Stimulated activated CD8-positive, alpha-beta memory T cell treated with anti-CD3 and anti-CD28 coated beads, Interleukin-2, amount 100 ng/mL, for 48 hours (primary cell): Measurements from ENCODE around the gene MATCAP1.

Experiments
- DNase-seq, 2 donors: peaks; one replicate each; pipeline ENCODE4 v3.0.0-alpha.2; 2020; ENCODE audit warnings: low read depth in 2 of 2

The MATCAP1 gene

DNA sequence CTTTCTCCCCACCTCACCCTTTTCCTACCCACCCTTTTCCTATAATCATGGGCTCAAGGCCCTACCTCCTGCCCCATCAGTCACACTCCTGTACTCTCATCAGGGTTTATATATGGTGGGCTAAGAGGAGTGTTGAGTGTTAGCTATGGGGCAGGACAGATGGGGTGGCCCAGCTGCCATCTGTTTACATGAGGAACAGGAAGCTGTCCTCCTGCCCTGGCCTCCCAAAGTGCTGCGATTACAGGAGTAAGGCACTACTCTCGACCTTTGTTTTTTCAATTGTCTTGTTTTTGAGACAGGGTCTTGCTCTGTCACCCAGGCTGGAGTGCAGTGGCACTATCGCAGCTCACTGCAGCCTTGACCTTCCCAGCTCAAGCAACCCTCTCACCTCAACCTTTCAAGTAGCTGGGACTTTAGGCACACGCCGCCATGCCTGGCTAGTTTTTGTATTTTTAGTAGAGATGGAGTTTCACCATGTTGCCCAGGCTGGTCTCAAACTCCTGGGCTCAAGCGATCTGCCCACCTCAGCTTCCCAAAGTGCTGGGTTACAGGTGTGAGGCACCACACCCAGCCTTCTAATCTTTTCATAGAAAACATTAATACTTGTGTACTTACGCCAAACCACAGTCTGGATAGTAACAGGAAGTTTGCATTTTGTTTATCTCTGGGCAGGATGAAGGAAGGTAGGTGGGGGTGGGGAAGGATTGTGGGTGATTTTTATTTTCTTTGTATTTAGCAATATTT lies 25.7 kb downstream of the MATCAP1 start:
- no peak for DNase-seq

DNA sequence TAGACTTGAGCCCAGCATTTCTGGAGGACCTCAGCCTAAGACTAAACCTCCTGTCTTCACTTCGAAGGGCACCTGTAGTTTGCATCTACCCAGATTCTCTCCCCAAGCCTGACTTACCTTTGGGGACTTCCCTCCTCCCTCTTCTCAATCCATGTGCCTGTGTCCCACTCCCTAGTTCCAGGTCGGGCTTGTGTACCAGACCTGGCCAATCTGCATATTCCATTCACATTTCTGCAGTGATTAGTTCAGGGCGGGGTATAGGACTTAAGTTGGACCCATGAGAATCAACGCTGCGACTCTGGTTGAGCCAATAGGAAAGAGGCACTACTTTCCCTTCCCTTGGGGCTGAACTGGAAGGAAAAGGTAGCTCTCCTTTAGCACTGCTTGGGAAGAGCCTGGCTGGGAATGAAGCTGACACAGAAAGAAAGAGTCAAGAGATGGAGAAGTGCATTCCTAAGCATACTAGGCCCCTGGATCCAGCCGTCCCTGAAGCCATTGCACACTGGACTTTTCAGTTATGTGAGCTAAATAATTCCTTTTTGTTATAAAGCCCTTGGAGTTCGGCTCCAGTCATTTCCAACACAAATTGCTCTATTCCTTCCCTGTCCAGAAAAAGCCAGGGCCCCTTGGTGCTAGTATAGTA lies 26.5 kb downstream of the MATCAP1 start:
- no peak for DNase-seq

DNA sequence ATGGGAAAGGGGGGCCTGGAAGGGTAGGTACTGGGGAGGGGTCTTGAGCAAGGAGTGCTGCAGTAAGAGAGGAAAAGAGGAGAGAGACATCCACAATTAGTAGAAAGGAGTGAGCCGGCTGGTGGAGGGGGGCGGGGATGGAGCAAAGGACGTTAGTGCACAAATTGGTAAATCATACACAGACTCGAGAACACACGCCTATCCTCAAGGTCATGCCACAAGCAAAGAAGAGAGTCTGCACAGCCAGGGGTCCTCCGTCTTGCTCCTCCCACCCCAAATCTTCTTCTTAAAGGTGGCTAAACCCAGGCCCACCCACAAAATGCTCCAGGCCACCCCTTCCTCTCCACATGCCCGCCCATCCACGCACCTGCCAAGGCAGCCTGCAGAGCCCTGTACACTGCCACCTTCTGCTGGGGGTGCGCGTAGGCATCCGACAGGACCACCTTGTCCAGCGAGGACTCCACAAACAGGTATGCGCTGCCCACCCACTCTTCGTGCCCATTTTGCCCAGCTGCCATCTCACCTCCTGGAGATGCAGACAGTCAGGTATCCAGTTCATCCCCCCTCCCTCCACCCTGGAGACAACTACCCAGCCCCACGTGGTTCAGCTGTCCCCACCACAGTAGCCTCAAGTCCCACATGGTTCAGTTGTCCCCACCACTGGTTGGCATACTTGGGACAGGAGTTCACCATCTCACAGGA lies 27.5 kb downstream of the MATCAP1 start:
- no peak for DNase-seq

DNA sequence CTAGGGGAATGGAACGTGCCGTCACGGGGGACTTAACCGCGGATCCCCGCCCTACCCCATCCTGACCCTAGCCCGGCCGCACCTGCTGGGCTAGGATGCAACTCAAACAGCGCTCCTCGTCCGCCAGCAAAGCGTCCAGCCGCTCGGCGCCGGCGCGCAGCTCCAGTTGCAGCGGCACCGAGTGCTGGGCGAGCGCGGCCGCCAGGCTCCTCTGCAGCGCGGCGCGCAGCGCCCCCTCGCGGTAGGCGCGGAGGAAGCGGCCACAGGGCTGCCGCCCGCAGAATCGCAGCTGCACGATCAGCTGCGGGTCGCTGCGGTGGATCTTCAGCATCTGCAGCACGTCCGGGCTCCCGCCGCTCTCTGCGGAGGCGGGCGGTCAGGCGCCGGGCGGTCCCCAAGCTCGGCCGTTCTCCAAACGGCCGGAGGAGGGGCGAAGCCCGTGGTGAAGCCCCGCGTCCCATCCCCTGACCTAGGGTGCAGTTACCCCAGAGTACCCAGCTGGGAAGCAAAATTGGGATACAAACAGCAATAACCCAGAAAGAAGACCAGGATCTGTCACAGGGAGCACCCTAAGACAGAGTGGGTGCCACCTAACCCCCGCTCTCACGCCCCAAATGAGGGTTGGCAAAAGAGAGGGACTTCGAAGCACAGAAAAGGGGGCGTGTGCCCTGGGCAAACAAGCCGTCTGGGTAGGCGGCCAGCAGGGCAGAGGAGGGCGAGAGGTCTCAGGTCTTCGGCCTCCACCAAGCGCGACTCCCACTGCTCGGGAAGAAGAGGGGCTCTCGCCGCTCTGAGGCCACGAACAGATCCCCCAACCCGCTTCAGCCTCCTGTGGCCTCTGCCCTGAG lies 28.2 kb downstream of the MATCAP1 start:
- peak; percentile 70 to 73 for DNase-seq

DNA sequence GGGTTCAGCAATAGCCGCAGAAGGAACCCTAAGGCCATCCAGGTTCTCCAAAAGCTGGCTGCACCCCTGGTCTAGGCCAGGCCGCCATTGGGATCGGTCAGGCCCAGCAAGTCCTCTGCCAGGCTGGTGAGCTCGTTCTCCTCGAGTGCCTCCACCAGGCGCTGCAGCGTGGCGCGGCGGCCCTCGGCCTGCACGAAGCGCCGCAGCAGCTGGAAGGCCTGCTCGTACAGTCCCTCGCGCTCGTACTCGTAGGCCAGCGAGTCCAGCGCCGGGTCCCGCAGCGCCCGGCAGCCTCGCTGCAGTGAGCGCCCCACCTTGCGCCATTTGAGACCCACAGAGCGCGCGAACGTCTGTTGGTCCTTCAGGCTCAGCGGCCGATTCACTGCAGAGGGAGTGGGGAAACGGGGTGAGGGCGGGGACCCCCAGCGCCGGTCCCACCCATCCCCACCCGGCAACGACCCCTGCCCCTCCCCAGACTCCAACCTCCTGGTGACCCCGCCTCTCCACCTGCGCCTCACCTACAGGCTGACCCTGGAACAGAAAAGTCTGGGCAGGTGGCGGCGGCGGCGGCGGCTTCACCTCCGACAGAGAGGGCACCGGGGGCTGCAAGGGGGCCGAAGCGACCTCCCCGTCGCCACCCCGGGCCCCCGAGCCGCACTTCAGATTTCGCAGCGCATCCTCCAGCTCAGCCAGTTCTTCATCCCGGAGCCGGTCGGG lies 29.0 kb downstream of the MATCAP1 start:
- DNase-seq: no peak

DNA sequence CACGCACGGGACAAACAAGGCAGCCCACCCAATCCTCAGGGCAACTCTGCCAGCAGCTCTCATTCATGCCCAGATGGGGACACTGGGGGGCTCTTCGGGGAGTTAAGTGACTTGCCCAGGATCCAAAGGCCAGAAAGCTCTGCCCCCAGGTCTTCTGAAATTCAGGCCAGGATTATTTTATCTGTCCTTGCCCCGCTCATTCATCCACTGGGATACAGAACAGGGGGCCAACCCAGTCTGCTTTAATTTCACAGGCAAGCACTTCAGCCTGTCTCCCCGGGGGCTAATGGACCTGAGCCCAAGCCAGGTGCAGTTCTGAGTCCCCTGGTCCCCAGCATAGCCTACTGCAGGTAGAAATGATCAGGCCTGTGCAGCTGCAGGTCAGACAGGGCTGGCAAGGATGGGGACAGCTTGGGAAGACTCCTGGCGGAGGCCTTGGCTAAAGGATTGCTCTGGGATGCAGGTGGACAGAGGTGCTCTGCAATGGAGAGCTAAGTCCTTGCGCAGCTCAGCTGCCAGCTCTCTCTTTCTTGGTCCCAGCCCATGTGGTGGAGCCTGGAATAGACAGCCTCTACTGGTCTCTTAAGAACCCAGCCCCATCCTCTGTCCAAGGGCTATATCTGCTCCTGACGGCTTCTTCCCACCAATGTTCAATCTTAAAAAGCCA lies 32.2 kb downstream of the MATCAP1 start:
- no peak for DNase-seq

DNA sequence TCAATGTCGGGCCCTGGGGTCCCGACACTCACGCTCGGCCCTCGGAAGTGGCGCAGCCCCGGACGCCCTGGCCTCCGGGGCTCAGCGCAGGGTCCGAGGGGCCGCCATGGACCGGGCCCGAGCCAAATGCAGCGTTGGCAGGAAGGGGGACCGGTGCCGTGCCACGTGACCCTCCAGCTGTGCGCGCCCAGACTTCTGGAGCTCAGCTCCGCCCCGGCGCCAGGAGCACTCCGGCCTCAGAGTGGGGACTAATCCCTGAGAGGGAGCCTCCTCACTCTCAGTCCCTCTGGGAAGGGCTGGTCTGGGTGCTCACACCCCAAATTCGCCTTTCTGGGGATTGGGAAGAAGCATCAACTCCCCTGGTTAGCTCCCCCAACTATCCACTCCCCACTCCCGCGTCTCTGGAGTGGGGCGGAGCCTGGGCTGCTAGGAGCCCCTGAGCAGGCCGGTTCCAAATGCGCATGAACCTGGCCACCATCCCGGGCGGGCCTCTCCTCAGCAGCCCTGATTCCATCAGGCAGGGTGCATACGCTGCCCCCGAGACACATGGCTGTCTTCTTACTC lies 32.8 kb downstream of the MATCAP1 start, which contains the start of gene B3GNT9:
TSS of gene B3GNT9 (minus strand) at position 166 of the 564 bp plus-strand sequence. CDS start 513 bp downstream, outside the sequence.
- DNase-seq: no peak

DNA sequence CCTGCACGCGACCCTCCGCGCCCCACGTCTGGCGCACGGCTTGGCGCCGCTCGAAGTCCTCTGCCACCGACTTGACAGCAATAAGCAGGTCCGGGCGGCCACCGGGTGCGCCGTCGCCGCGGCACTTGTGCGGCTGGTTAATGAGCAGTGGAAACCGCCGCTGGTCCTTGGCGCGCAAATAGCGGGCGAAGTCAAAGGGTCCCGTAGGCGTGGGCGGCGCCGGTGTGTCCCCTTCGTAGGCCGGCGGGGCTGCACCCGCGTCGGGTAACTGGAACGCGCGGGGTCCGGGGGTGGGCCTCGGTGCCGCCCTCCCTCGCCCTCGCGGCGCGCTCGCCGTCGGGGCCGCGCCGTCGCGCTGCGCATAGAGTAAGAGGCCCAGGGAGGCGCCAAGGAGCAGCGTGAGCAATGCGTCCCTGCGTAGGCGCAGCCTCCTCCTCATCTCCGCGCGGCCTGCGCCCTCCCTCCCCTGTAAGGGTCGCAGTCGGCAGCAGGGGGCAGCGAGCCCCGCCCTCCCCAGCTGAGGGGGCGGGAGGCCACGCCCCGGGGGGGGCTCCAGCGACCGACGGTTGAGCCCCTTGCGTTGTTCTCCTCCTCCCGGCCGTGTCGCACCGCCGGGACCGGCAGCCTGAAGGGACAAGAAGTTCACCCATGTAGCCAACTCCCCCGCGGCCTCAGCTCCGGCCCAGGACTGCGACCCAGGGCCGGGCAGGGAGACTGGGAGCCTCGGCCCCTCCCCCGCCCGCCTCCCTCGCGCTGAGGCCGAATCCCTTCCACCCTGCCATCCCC lies 33.5 kb downstream of the MATCAP1 start:
- DNase-seq: no peak

DNA sequence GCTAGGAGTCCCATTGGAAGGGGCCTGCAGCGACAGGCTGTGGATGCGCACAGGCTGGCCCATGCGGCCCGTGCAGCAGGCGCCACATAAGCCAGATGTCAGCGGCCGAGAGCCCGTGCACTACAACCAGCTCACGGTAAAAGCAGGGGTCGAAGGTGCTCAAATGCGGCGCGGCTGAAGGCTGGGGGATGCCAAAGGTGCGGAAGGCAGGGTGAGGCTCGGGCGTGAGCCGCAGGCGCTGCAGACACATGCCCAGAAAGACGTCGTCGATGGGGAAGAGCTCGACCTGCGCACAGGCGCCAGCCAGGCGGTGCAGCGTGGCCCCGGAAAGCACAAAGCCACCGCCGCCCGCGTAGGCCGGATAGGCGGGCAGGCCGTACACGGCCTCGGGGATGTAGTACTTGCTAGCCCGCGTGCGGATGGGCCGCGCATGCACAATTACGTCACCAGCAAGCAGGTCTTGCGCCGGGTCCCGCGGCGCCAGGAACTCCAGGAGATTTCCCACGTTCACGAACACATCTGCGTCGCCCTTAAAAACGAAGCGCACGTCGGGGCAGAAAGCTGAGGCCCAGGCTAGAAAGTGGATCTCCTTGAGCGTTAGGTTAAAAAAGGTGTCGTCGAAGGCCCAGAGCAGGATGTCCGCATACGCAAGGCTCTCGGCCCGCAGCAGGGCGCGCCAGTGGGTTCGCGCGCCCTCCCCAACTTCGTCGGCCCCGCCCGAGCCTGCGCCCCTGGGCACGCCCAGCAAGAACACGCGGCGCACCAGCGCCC lies 34.3 kb downstream of the MATCAP1 start:
- no peak for DNase-seq

DNA sequence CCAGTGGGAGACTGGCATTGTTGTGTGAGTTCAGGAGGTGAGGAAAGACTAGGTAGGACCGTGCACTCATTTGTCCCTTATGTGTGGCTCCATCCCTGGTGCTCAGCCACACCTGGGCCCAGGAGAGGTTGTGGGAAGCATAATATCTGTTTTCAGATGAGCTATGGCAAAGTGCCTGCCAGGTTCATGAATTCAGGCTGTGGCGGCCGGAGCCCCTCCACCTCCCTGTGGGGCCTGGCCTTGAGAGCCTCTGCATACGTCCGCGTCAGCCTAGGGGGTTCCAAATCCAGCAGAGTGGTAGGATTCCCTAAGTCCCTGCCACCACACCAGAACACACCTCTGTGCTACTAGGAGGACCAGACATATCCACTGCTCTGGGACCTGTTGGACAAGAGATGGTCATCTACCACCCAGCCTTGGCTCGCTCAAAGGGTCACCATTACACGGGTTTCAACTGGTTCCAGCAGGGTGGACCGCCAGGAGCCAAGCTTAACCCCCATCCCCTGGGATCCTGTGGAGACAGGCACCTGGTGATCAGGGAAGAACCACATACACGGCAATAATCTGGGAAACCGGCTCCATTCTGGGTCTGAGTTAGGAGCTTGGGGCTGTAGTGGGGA lies 35.0 kb downstream of the MATCAP1 start:
- no peak for DNase-seq

DNA sequence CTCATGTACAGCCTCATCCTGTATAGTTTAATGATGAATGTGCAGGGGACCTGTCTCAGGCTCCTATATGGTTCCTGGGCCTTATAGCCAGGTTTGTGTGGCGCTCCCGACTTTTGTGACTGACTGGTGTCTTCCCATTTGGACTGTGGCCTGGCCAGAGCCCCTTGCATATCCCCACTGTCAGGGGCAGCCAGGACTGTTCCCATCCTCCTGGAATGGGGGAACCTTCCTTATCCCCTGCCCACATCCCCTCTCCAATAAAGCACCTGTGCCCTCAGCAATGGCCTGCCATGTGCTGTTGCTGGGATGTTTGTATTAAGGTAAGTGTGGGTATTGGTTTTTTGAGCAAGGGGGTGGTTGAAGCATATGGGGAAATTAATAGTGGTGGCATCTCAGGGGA lies 35.5 kb downstream of the MATCAP1 start:
- no peak for DNase-seq

DNA sequence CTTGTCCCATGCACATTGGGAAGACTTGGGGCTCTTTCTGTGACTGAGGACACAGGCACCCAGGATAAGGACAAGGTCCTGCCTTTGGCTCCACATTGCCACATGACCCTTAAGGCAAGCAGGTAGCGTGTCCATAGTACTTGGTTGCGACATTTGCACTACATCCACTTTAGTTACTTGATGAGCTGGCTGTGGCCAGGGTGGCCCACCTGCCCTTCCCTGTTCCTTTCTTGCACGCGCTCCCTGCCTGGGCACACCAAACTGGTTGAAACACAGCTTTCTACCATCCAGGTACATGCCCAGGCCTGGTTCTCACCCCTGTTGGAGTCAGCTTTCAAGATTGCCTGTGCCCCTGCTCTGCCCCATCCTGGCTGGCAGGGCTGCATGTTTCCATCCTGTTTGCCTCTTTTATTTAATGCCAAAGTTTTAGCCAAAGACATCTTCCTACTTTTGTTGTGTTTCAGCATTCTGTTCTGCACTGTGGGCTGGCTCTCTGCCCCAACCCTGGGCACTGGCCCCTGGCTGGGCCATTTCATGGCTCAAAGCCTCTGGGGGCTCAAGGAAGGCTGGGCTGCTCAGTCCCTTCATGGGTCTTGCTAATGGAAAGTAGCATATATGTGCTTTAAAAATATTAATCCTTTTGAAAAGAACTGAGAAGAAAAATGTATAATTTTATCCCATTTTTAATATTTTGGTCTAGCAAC lies 36.2 kb downstream of the MATCAP1 start:
- DNase-seq: no peak

DNA sequence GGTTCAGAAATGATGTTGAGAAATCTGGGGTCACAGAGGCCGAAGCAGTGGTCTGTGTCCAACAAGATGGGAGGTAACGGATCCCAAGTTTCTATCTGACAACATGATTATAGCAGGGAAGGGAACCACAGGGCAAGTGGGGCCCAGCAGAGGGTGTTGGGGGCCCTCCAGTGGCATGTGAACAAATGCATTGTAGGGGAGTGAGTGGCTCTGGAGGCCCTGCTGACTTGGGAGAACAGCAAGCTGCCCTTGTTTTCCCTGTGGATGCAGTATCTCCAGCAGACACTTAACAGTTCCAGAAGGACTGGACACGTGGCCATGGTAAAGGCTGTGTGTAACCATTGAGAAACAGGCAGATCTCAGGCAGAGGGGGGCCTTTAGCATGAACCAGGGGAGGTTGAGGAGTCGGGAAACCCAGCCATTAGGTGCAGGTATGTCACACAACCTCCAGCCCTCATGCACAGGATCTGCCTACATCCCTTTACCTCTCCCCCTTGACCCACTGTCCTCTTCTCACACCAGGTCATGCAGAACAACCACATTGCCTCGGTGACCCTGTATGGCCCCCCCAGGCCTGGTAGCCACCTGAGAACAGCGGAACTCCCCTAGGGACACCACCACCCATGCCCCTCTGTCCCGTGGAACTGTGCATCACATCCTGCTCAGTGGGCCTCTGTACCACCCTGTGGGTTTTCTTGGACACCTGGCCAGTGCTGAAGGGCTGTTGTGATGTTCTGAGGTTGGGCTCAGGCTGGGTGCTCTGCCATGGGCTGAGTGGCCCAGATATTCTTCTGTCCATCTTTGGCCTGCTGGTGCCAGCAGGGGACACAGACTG lies 37.0 kb downstream of the MATCAP1 start:
- DNase-seq: no peak

DNA sequence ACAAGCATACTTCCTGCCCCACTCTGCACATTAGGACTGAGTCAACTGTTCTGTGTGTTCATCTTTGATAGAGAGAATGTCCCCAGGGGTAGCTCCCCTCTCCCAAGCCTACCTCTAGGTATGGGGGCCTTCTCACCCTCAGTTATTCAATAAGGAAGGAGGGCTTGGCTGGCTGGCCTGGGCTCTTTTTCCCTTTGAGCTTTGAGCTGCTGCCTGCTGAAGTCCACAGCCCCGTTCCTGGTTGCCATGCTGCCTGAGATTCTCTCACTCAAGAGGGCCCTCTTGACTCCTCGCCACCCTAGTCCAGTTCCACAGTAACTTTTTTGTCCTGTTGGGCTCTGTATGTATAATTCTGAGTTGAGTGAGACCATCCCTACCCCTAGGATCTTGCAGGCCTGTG lies 38.0 kb downstream of the MATCAP1 start:
- DNase-seq: no peak

DNA sequence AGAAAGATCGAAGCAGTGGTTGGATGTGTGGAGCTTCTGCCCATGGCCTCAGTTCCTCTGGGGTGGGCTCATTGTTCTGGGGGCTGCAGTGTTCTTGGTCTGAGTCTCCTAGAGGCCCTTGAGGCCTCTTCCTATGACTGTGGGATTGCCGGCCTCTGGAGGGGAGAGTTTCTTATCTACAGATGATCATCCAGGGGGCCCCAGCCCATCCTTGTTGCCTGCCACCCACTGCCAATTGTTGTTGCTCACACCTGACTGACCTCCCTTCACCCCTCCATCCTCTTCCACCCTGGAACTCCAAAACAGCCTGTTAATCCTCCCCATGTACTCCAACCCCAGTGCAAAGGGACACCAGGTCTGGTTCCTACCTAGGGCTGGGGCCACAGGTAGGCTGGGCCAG lies 38.8 kb downstream of the MATCAP1 start:
- no peak for DNase-seq

DNA sequence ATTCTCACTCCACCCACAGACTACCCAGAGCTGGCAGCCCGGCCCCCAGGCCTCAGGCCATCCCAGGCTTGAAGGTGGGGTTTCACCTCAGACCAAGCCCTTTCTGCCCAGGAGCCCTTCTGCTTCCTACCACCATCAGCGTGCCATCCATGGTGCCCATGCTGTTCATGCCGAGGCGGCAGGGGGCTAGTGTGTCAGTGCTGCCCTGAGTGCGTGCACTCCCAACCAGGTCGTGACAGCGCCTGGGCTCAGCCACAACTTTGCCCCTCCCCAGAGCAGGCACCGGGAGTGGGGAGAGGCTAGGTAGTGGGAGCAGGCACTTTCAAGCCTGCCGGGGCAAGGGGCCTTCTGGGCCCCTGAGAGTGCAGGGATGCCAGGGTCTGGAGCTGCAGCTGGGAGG lies 41.4 kb downstream of the MATCAP1 start:
- DNase-seq: no peak

DNA sequence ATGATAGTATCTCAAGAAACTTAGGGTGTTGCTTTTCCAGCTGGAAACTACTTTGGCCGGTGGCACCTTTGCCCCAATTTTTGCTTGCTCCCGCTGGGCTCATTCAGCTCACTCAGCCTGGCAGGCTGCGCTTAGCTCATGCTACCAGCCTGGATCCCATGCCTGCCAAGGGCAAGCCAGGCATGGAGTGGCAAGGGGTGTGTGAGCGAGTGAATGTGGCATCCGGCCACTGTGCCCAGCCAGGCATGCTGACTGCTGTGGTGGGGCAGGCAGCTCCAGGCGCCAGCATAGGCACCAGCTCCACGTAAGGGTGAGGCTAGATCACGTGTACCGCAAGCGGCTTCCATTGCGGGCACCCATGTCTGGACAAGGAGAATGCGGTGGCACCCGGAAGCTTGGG lies 42.4 kb downstream of the MATCAP1 start:
- DNase-seq: no peak
